B cell (primary cell): ENCODE measurements around the gene CACNA1D. TPM values are rescaled to one million over a fixed set of nuclear protein-coding genes. Genes with fewer than 3 reads are reported as not detected.

ENCODE experiments used
- ATAC-seq: fragments of 200-7000 bp; cut with Tn5 transposase; one replicate; pipeline ENCODE4 v1.10.0; 2021; ENCODE audit warnings: low read depth, mild to moderate bottlenecking, moderate number of reproducible peaks, moderate library complexity
- CTCF ChIA-PET: fragments of 350-600 bp; sonication (Branson Sonifier 250); formaldehyde crosslinking; loops from one replicate; lab custom pipeline; 2021; ENCODE audit warnings: antibody characterized with exemption, inconsistent platforms; lab: Charles Lee
- POLR2A ChIA-PET: fragments of 350-600 bp; sonication (Branson Sonifier 250); formaldehyde crosslinking; loops from one replicate; lab custom pipeline; 2021; ENCODE audit warnings: antibody characterized with exemption; lab: Charles Lee
- DNase-seq: peaks from one replicate; pipeline ENCODE4 v3.0.0; 2013
- H2AFZ ChIP-seq: 2 replicates; pipeline ENCODE4 v1.6.1; 2012; ENCODE audit warnings: mild to moderate bottlenecking, low read depth, low read length; ENCODE audit not compliant: insufficient read depth, poor library complexity, severe bottlenecking
- H3K27ac ChIP-seq, 2 donors: 1 replicate in 1 of 2; 2 replicates in 1 of 2; pipeline ENCODE4 v1.5.1; 2012 to 2013; ENCODE audit warnings: low read length in 2 of 2, mild to moderate bottlenecking in 2 of 2, moderate library complexity in 1 of 2
- H3K27me3 ChIP-seq, 4 experiments: fragments of 200-600 bp in 1 of 4; sonication (generic) in 1 of 4; replicated peaks in 1 of 4; 1 replicate in 2 of 4; 2 replicates in 2 of 4; pipeline versions ENCODE4 v1.6.1 to v1.7.0; 2013 to 2016; ENCODE audit warnings: low read length in 3 of 4, mild to moderate bottlenecking in 2 of 4, mixed read lengths in 1 of 4, moderate library complexity in 1 of 4; ENCODE audit not compliant: insufficient read depth in 4 of 4, control insufficient read depth in 3 of 4; ENCODE audit errors: control extremely low read depth in 1 of 4
- H3K36me3 ChIP-seq, 2 experiments: replicated peaks in 1 of 2; 1 replicate in 1 of 2; 2 replicates in 1 of 2; pipeline versions ENCODE4 v1.6.1 to v1.7.1; 2013; ENCODE audit warnings: low read length in 1 of 2; ENCODE audit not compliant: insufficient read depth in 2 of 2, control insufficient read depth in 1 of 2; ENCODE audit errors: control extremely low read depth in 1 of 2, extremely low read depth in 1 of 2
- H3K4me1 ChIP-seq, 2 donors: fragments of 200-600 bp in 1 of 2; sonication (generic) in 1 of 2; 1 replicate in 1 of 2; 2 replicates in 1 of 2; pipeline versions ENCODE4 v1.5.1 to v1.6.1; 2013 to 2017; ENCODE audit warnings: low read length in 2 of 2; ENCODE audit not compliant: control insufficient read depth in 2 of 2, insufficient read depth in 2 of 2
- H3K4me2 ChIP-seq: replicated peaks from 2 replicates; pipeline ENCODE3; 2012; ENCODE audit warnings: mild to moderate bottlenecking, low read depth, low read length; ENCODE audit not compliant: poor library complexity, severe bottlenecking
- H3K4me3 ChIP-seq, 5 experiments: fragments of 200-600 bp in 1 of 5; sonication (generic) in 1 of 5; 1 replicate in 3 of 5; 2 replicates in 2 of 5; pipeline versions ENCODE4 v1.5.1 to v1.7.0; 2011 to 2016; ENCODE audit warnings: low read length in 4 of 5, mild to moderate bottlenecking in 4 of 5, low read depth in 2 of 5, control low read depth in 1 of 5, moderate library complexity in 1 of 5; ENCODE audit not compliant: insufficient read depth in 1 of 5; ENCODE audit errors: control extremely low read depth in 1 of 5, extremely low read depth in 1 of 5
- H3K79me2 ChIP-seq: fragments of 200-600 bp; sonication (generic); one replicate; pipeline ENCODE4 v1.6.0; 2016; ENCODE audit warnings: low read length; ENCODE audit not compliant: control insufficient read depth, insufficient read depth
- H3K9ac ChIP-seq: fragments of 200-600 bp; sonication (generic); 2 replicates; pipeline ENCODE4 v1.6.1; 2017; ENCODE audit warnings: mild to moderate bottlenecking, low read length, moderate library complexity
- H3K9me3 ChIP-seq, 3 donors: one replicate each; pipeline versions ENCODE4 v1.6.1 to v1.7.1; 2013; ENCODE audit warnings: low read length in 2 of 3; ENCODE audit not compliant: control insufficient read depth in 2 of 3, insufficient read depth in 1 of 3; ENCODE audit errors: control extremely low read depth in 1 of 3
- H4K20me1 ChIP-seq: 2 replicates; pipeline ENCODE4 v1.6.0; 2012; ENCODE audit warnings: mild to moderate bottlenecking, low read length; ENCODE audit not compliant: insufficient read depth, control insufficient read depth, poor library complexity, severe bottlenecking
- H3K27ac Mint-ChIP-seq: one replicate; pipeline ENCODE4 v1.8.0; 2021; ENCODE audit warnings: mixed read lengths
- H3K27me3 Mint-ChIP-seq: one replicate; pipeline ENCODE4 v1.8.0; 2021; ENCODE audit warnings: mixed read lengths
- H3K4me1 Mint-ChIP-seq: one replicate; pipeline ENCODE4 v1.8.0; 2021; ENCODE audit warnings: mixed read lengths
- H3K4me3 Mint-ChIP-seq: one replicate; pipeline ENCODE4 v1.8.0; 2021; ENCODE audit warnings: mixed read lengths
- H3K9me3 Mint-ChIP-seq: one replicate; pipeline ENCODE4 v1.8.0; 2022; ENCODE audit warnings: mixed read lengths; ENCODE audit not compliant: insufficient read depth
- CTCF ChIP-seq: fragments of 200-600 bp; IDR thresholded peaks from one replicate; pipeline ENCODE4 v1.8.0; 2022; ENCODE audit warnings: antibody characterized with exemption, mild to moderate bottlenecking
- EZH2 ChIP-seq: IDR thresholded peaks from 2 replicates; pipeline ENCODE4 v1.6.1; 2012; ENCODE audit warnings: borderline replicate concordance, low read depth, mild to moderate bottlenecking, moderate library complexity, low read length; ENCODE audit not compliant: insufficient read depth, poor library complexity, severe bottlenecking
- WGBS: methylation state at CpG from one replicate; pipeline ENCODE4 v1.1.5; 2013; ENCODE audit warnings: missing lambda C conversion rate; ENCODE audit not compliant: insufficient coverage; 5-methylcytosine and 5-hydroxymethylcytosine counted together
- intact Hi-C: fragments of 100-400 bp; cut with micrococcal nuclease; formaldehyde crosslinking; loops from one replicate; pipeline ENCODE4 v1.10.0; 2022
- polyA plus RNA-seq: library from polyadenylated mRNA; depleted of rRNA; stranded (reverse); fragments of >200 nt; gene quantifications from 2 replicates; pipeline ENCODE4 v1.2.3, GENCODE V29; 2012
- total RNA-seq, 2 donors: library from RNA; stranded (reverse); fragments of 120-200 nt in 1 of 2; gene quantifications; 1 replicate in 1 of 2; 2 replicates in 1 of 2; pipeline versions ENCODE4 v1.2.3 to v1.2.4, GENCODE V29; 2013 to 2022

CACNA1D gene
- total and polyA plus RNA-seq, 2 donors (not counting 1 experiment from before 2014, with no cell fraction given), result 0.06 to 0.07 TPM

- no peak overlapping the region for H3K4me2 ChIP-seq
- no peaks in the 10 kb centered on the region for H3K9me3 ChIP-seq
- 71% methylated on average over 17 of the region's 17 CpGs for WGBS
- ChIA-PET POLR2A (no interaction called here), CTCF (no interaction called here)
- Mint-ChIP-seq H3K4me1 (no peaks in the 10 kb centered on the region), H3K27ac (no peak overlapping the region), H3K27me3 (no peaks in the 10 kb centered on the region), H3K9me3 (no peaks in the 10 kb centered on the region), H3K4me3 (no peak overlapping the region)
- no peaks in the 10 kb centered on the region for H3K36me3 ChIP-seq
- intact Hi-C loops, result no loop called here
- peaks cover 0 to 4% (median 1%) of the 10 kb centered on the region in 4 experiments for H3K27me3 ChIP-seq
- DNase-seq (no peak), ATAC-seq (no peak)
- H3K4me1 ChIP-seq, result no peaks in the 10 kb centered on the region
- H3K4me3 ChIP-seq, result no peak overlapping the region
- H3K9ac ChIP-seq, result no peak overlapping the region
- no peaks in the 10 kb centered on the region for H4K20me1 ChIP-seq
- TF ChIP-seq EZH2, result no peak
- no peak for TF ChIP-seq CTCF
- H3K27ac ChIP-seq, result no peak overlapping the region
- H3K79me2 ChIP-seq, result no peaks in the 10 kb centered on the region
- no peak overlapping the region for H2AFZ ChIP-seq
Observed at GRCh38 chr3:53817809-53818208, 323.4 kb downstream of the CACNA1D start.

- TF ChIP-seq EZH2, result no peak
- no peak for TF ChIP-seq CTCF
Observed at GRCh38 chr3:53818221-53819162, 324.1 kb downstream of the CACNA1D start.

More at GRCh38 chr3:53818221-53819162, 324.1 kb downstream of the CACNA1D start:
- 84% methylated on average over 13 of the region's 14 CpGs for WGBS
- Histone ChIP-seq H3K27ac (no peak overlapping the region), H3K4me1 (no peaks in the 10 kb centered on the region), H4K20me1 (no peaks in the 10 kb centered on the region), H3K79me2 (no peaks in the 10 kb centered on the region), H3K9ac (no peak overlapping the region), H3K36me3 (no peaks in the 10 kb centered on the region), H3K27me3 (peaks cover 0 to 4% (median 1%) of the 10 kb centered on the region in 4 experiments), H3K9me3 (no peaks in the 10 kb centered on the region), H3K4me3 (no peak overlapping the region), H3K4me2 (no peak overlapping the region), H2AFZ (no peak overlapping the region)
- POLR2A ChIA-PET, result interaction anchor here (0.6 kb wide), 1 partner anchor 127 kb away, joined by 3 read pairs; no protein-coding TSS in a partner anchor
- no peaks in the 10 kb centered on the region for H3K9me3 Mint-ChIP-seq
- intact Hi-C loops, result no loop called here
- no peak for ATAC-seq
- H3K4me3 Mint-ChIP-seq, result no peak overlapping the region
- no peaks in the 10 kb centered on the region for H3K27me3 Mint-ChIP-seq
- H3K4me1 Mint-ChIP-seq, result no peaks in the 10 kb centered on the region
- CTCF ChIA-PET, result no interaction called here
- no peak overlapping the region for H3K27ac Mint-ChIP-seq
- DNase-seq, result no peak
